DOHH2 (cell line): Measurements from ENCODE around the gene TAF5L.

Experiments
- CTCF ChIP-seq: fragments of 200-600 bp; sonication (generic); IDR thresholded peaks from one replicate; pipeline ENCODE4 v1.5.1; 2014; ENCODE audit warnings: antibody characterized with exemption, mild to moderate bottlenecking, low read depth, low read length; ENCODE audit not compliant: poor library complexity, severe bottlenecking
- EZH2phosphoT487 ChIP-seq: fragments of 200-600 bp; sonication (generic); IDR thresholded peaks from 2 replicates; pipeline ENCODE4 v1.6.1; 2017; ENCODE audit warnings: borderline replicate concordance, mild to moderate bottlenecking, antibody characterized with exemption, low read length, moderate library complexity, mixed read lengths

GRCh38 chr1:229599218-229599954, 26.5 kb downstream of the TAF5L start:
- TF ChIP-seq CTCF (no peak), EZH2phosphoT487 (no peak)
